PFSK-1 (cell line): ENCODE results near the gene TCF4.

Experiments
- FOXP2 ChIP-seq: optimal IDR thresholded peaks from 2 replicates; pipeline ENCODE3; 2011; ENCODE audit warnings: borderline replicate concordance, control low read depth, inconsistent platforms; ENCODE audit not compliant: insufficient read depth; ENCODE audit errors: extremely low read length, extremely low read depth
- POLR2AphosphoS5 ChIP-seq: IDR thresholded peaks from 2 replicates; pipeline ENCODE4 v1.6.1; 2012; ENCODE audit warnings: low read depth, mild to moderate bottlenecking, control low read depth, low read length, moderate library complexity
- SIN3A ChIP-seq: IDR thresholded peaks from 2 replicates; pipeline ENCODE4 v1.6.1; 2012; ENCODE audit warnings: mild to moderate bottlenecking, low read length, moderate library complexity, borderline replicate concordance; ENCODE audit not compliant: insufficient read depth
- TAF1 ChIP-seq: IDR thresholded peaks from 2 replicates; pipeline ENCODE4 v1.6.1; 2012; ENCODE audit warnings: low read length, control low read depth, borderline replicate concordance; ENCODE audit not compliant: insufficient read depth
- TF ChIP-seq, protein P1 (sequence below), 2 experiments: IDR thresholded peaks; 2 replicates each; pipeline versions ENCODE4 v1.6.1 to v1.8.0; 2011 to 2012; ENCODE audit warnings: low read depth in 2 of 2, low read length in 2 of 2, control low read depth in 1 of 2, inconsistent platforms in 1 of 2, mild to moderate bottlenecking in 1 of 2, moderate library complexity in 1 of 2; ENCODE audit not compliant: insufficient read depth in 1 of 2

Gene TCF4

DNA sequence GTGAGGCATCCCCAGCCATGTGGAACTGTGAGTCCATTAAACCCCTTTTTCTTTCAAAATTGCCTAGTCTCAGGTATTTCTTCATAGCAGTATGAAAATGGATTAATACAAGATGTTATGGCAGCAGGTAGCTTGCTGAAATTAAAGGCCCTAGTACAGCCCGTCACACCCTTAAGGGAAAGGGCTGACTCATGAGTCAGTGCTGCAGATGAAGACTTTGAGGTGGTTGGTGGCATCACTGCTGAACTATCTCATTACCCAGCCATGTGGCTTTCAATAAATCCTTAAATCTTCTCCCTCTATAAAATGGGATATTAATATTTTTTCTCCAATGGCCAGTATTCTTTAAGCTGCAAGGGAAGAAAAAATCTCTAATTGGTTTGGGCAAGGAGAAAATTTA lies 402.6 kb downstream of the TCF4 start:
- TF ChIP-seq SIN3A (no peak), POLR2AphosphoS5 (no peak), TAF1 (no peak), FOXP2 (no peak)
- TF ChIP-seq, protein P1, sequence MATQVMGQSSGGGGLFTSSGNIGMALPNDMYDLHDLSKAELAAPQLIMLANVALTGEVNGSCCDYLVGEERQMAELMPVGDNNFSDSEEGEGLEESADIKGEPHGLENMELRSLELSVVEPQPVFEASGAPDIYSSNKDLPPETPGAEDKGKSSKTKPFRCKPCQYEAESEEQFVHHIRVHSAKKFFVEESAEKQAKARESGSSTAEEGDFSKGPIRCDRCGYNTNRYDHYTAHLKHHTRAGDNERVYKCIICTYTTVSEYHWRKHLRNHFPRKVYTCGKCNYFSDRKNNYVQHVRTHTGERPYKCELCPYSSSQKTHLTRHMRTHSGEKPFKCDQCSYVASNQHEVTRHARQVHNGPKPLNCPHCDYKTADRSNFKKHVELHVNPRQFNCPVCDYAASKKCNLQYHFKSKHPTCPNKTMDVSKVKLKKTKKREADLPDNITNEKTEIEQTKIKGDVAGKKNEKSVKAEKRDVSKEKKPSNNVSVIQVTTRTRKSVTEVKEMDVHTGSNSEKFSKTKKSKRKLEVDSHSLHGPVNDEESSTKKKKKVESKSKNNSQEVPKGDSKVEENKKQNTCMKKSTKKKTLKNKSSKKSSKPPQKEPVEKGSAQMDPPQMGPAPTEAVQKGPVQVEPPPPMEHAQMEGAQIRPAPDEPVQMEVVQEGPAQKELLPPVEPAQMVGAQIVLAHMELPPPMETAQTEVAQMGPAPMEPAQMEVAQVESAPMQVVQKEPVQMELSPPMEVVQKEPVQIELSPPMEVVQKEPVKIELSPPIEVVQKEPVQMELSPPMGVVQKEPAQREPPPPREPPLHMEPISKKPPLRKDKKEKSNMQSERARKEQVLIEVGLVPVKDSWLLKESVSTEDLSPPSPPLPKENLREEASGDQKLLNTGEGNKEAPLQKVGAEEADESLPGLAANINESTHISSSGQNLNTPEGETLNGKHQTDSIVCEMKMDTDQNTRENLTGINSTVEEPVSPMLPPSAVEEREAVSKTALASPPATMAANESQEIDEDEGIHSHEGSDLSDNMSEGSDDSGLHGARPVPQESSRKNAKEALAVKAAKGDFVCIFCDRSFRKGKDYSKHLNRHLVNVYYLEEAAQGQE (IDR thresholded peaks at IDR 0.05; ENCODE audit: insufficient read depth in 1 of 2, low read depth in 2 of 2, low read length in 2 of 2) = no peak

DNA sequence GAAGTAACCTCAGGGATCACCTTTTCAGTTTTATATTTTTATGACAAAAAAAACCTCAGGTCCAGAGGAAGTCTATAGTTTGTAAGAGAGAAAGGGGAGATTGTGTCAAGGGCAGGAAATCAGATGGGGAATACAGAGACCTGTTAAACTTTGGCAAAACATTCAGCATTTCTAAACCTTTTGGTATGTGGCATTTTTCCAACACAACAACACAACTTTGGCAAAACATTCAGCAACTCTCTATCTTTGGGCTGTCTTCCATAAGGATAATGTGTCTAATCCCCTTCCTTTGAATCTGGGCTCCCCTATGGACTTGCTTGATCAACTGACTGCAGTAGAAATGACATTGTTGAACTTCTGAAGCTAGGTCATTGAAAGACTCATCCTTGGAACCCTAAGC lies 408.2 kb downstream of the TCF4 start:
- TF ChIP-seq TAF1 (no peak), SIN3A (no peak), POLR2AphosphoS5 (no peak), FOXP2 (no peak)
- TF ChIP-seq, protein P1 (IDR thresholded peaks at IDR 0.05; ENCODE audit: insufficient read depth in 1 of 2, low read depth in 2 of 2, low read length in 2 of 2) = no peak

DNA sequence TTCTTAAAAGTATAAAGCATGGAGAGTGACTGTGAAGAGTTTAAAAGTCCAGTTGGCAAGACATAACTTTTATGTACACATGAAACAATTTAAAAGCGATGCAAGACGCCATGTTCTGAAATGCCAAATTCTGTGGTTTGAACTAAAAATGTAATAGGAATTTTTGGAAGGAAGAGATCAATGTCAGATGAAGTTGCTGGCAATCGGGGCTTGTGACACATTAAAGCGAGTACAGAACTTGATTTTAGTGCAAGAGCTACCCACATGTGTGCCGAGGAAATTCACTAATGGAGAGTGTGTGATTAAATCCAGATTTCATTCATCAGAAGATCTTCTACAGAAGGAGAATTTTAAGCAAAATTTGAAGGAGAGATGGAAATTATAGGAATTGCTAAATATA lies 408.6 kb downstream of the TCF4 start:
- TF ChIP-seq SIN3A (no peak), TAF1 (no peak), FOXP2 (no peak), POLR2AphosphoS5 (no peak)
- TF ChIP-seq, protein P1 (IDR thresholded peaks at IDR 0.05; ENCODE audit: insufficient read depth in 1 of 2, low read depth in 2 of 2, low read length in 2 of 2) = no peak

DNA sequence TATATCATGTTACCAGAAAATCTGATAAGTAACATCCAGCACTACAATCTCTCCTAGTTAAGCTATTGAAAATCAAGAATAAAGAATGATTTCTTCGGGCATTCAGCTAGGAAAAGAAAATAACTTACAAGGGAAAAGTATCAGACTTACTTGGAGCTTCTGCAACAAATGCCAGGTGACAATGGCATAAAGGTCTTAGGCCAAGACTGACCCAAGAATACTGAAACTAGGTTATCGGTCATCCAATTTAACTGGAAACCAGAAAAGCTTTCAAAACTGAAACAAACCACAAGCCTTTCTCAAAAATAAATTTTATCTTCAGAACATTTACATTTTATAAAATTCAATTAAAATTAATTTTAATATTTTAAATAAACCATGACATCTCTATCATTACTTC lies 414.7 kb downstream of the TCF4 start:
- TF ChIP-seq TAF1 = no peak
